GM18870 (cell line): ENCODE results near the gene OTOL1.

Experiments
- ATAC-seq: cut with Tn5 transposase; IDR thresholded peaks from one replicate; pipeline ENCODE4 v1.9.1; 2021; ENCODE audit warnings: moderate library complexity; ENCODE audit not compliant: unreplicated experiment

The OTOL1 gene

GRCh38 chr3:161496508-161496907 lies at the start of gene OTOL1:
Gene OTOL1 (plus strand): TSS chr3:161496808. CDS start chr3:161496808, 0 bp downstream.
- ATAC-seq, result no peak

- ATAC-seq, result no peak
Measured at GRCh38 chr3:161449785-161450184, 46.8 kb upstream of the OTOL1 start.

GRCh38 chr3:161452179-161452578 lies 44.4 kb upstream of the OTOL1 start:
- peak; percentile 52 for ATAC-seq

GRCh38 chr3:161454615-161455014 lies 42.0 kb upstream of the OTOL1 start:
- ATAC-seq, result no peak

GRCh38 chr3:161455962-161456361 lies 40.6 kb upstream of the OTOL1 start:
- ATAC-seq, result no peak

GRCh38 chr3:161462138-161462537 lies 34.5 kb upstream of the OTOL1 start:
- no peak for ATAC-seq

- no peak for ATAC-seq
Measured at GRCh38 chr3:161471211-161471610, 25.4 kb upstream of the OTOL1 start.

- no peak for ATAC-seq
Measured at GRCh38 chr3:161474139-161474538, 22.5 kb upstream of the OTOL1 start.

GRCh38 chr3:161474741-161475140 lies 21.9 kb upstream of the OTOL1 start:
- ATAC-seq, result no peak

GRCh38 chr3:161475206-161475605 lies 21.4 kb upstream of the OTOL1 start:
- ATAC-seq, result no peak

- no peak for ATAC-seq
Measured at GRCh38 chr3:161475905-161476304, 20.7 kb upstream of the OTOL1 start.

GRCh38 chr3:161484226-161484625 lies 12.4 kb upstream of the OTOL1 start:
- ATAC-seq, result no peak

- ATAC-seq, result peak; percentile 54
Measured at GRCh38 chr3:161488284-161488683, 8.3 kb upstream of the OTOL1 start.

- peak; percentile 98 for ATAC-seq
Measured at GRCh38 chr3:161489395-161489794, 7.2 kb upstream of the OTOL1 start.

GRCh38 chr3:161490845-161491244 lies 5.8 kb upstream of the OTOL1 start:
- peak; percentile 49 for ATAC-seq

GRCh38 chr3:161498259-161498921 lies 1.8 kb downstream of the OTOL1 start:
- no peak for ATAC-seq

GRCh38 chr3:161500068-161500796 lies 3.6 kb downstream of the OTOL1 start:
- ATAC-seq, result no peak

- no peak for ATAC-seq
Measured at GRCh38 chr3:161503271-161503670, 6.7 kb downstream of the OTOL1 start.

- peak; percentile 82 for ATAC-seq
Measured at GRCh38 chr3:161508852-161509477, 12.4 kb downstream of the OTOL1 start.

- no peak for ATAC-seq
Measured at GRCh38 chr3:161510510-161511260, 14.1 kb downstream of the OTOL1 start.

- ATAC-seq, result no peak
Measured at GRCh38 chr3:161523916-161524315, 27.3 kb downstream of the OTOL1 start.
